Right lobe of liver (tissue), 4 donors: ENCODE measurements around the gene AGO3.

ENCODE experiments used
- CTCF ChIP-seq, 4 donors: fragments of 200-600 bp in 3 of 4; fragments of 450-650 bp in 1 of 4; IDR thresholded peaks; one replicate each; pipeline versions ENCODE4 v1.5.1 to v1.8.0; 2016 to 2022; ENCODE audit warnings: antibody characterized with exemption in 4 of 4, mild to moderate bottlenecking in 2 of 4
- POLR2A ChIP-seq: fragments of 450-650 bp; IDR thresholded peaks from one replicate; pipeline ENCODE4 v1.6.1; 2017; ENCODE audit warnings: antibody characterized with exemption, mild to moderate bottlenecking
- donor health status: DM: no; HTN: no; CAD: no.
- donor health status: DM: no; HTN: no; CAD: no.
- donor health status: DM: no; HTN: yes; CAD: no.

- TF ChIP-seq CTCF (IDR thresholded peaks at IDR 0.05) (no peak), POLR2A (no peak)
Measured at GRCh38 chr1:35968396-35968795, 37.5 kb downstream of the AGO3 start.
